ENCODE measurements around the gene TBC1D10A.

Gene TBC1D10A

GRCh38 chr22:30244066-30244465 is 82.7 kb downstream of the TBC1D10A start:
- DNase-seq: no peak

- DNase-seq: no peak
These were observed 83.1 kb downstream of the TBC1D10A start for GRCh38 chr22:30243661-30244060.

All from NCI-H774 (cell line).